CD4-positive, alpha-beta T cell treated with Interleukin-12 subunit alpha and Interleukin-12 subunit beta, for 1 hour (primary cell): ENCODE results near the gene TSPAN15.
"Not testable (repeated sequence)": the region's sequence is repeated elsewhere in the genome, so short reads cannot be mapped to it uniquely, and the experiment has no call there.

ENCODE experiments used
- DNase-seq: peaks from one replicate; pipeline ENCODE4 v3.0.0-alpha.2; 2020

Gene TSPAN15

GRCh38 chr10:69467928-69468750, 16.9 kb downstream of the TSPAN15 start:
- DNase-seq = no peak

GRCh38 chr10:69468751-69469089, 17.5 kb downstream of the TSPAN15 start:
- no peak for DNase-seq

GRCh38 chr10:69469976-69470375, 18.7 kb downstream of the TSPAN15 start:
- no peak for DNase-seq

- no peak for DNase-seq
Measured at GRCh38 chr10:69470463-69471384, 19.5 kb downstream of the TSPAN15 start.

- DNase-seq = no peak
Measured at GRCh38 chr10:69472142-69472541, 20.9 kb downstream of the TSPAN15 start.

- no peak for DNase-seq
Measured at GRCh38 chr10:69472544-69472943, 21.3 kb downstream of the TSPAN15 start.

GRCh38 chr10:69473304-69473990, 22.2 kb downstream of the TSPAN15 start:
- no peak for DNase-seq

- no peak for DNase-seq
Measured at GRCh38 chr10:69474742-69475432, 23.6 kb downstream of the TSPAN15 start.

GRCh38 chr10:69475433-69475830, 24.2 kb downstream of the TSPAN15 start:
- DNase-seq = no peak

GRCh38 chr10:69477968-69478597, 26.8 kb downstream of the TSPAN15 start:
- DNase-seq = no peak

GRCh38 chr10:69479240-69480067, 28.2 kb downstream of the TSPAN15 start:
- no peak for DNase-seq

- no peak for DNase-seq
Measured at GRCh38 chr10:69480068-69480412, 28.8 kb downstream of the TSPAN15 start.

- no peak for DNase-seq
Measured at GRCh38 chr10:69481305-69481704, 30.0 kb downstream of the TSPAN15 start.

GRCh38 chr10:69481811-69482524, 30.7 kb downstream of the TSPAN15 start:
- no peak for DNase-seq

GRCh38 chr10:69483963-69484362, 32.7 kb downstream of the TSPAN15 start:
- DNase-seq = no peak

GRCh38 chr10:69484736-69485135, 33.5 kb downstream of the TSPAN15 start:
- DNase-seq = no peak

- no peak for DNase-seq
Measured at GRCh38 chr10:69486922-69487730, 35.9 kb downstream of the TSPAN15 start.

- not testable (repeated sequence) for DNase-seq
Measured at GRCh38 chr10:69488149-69488844, 37.0 kb downstream of the TSPAN15 start.

- not testable (repeated sequence) for DNase-seq
Measured at GRCh38 chr10:69488856-69489255, 37.6 kb downstream of the TSPAN15 start.
